C4-2B (cell line): ENCODE results near the gene GIMAP1.

ENCODE experiments used
- ZFX ChIP-seq: fragments of 450-650 bp; IDR thresholded peaks from 2 replicates; pipeline ENCODE4 v1.6.1; 2017
- TF ChIP-seq, protein P1 (sequence below): fragments of 450-650 bp; conservative IDR thresholded peaks from 2 replicates; pipeline ENCODE4 v1.5.1; 2017; ENCODE audit warnings: mild to moderate bottlenecking

- TF ChIP-seq, protein P1, sequence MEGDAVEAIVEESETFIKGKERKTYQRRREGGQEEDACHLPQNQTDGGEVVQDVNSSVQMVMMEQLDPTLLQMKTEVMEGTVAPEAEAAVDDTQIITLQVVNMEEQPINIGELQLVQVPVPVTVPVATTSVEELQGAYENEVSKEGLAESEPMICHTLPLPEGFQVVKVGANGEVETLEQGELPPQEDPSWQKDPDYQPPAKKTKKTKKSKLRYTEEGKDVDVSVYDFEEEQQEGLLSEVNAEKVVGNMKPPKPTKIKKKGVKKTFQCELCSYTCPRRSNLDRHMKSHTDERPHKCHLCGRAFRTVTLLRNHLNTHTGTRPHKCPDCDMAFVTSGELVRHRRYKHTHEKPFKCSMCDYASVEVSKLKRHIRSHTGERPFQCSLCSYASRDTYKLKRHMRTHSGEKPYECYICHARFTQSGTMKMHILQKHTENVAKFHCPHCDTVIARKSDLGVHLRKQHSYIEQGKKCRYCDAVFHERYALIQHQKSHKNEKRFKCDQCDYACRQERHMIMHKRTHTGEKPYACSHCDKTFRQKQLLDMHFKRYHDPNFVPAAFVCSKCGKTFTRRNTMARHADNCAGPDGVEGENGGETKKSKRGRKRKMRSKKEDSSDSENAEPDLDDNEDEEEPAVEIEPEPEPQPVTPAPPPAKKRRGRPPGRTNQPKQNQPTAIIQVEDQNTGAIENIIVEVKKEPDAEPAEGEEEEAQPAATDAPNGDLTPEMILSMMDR = no peak
- TF ChIP-seq ZFX = no peak
Measured at GRCh38 chr7:150742286-150742968, 26.0 kb downstream of the GIMAP1 start.
